MCF 10A (cell line): ENCODE data around the gene HYPK. TPM values are rescaled to one million over a fixed set of nuclear protein-coding genes. Genes with fewer than 3 reads are reported as not detected.
A peak's percentile ranks its signal among the peaks of the same experiment; 100 is the strongest.
"Not testable (repeated sequence)": the region's sequence is repeated elsewhere in the genome, so short reads cannot be mapped to it uniquely, and the experiment has no call there.

Source experiments
- BruUV-seq: library from RNA; stranded (reverse); fragments of 400-500 nt; replicated peaks from 2 replicates; lab custom pipeline; 2021; lab: Mats Ljungman, UMichigan
- CTCF ChIA-PET: fragments of 300-600 bp; sonication (Branson Sonifier 250); formaldehyde crosslinking; extraction: SDS; loops from one replicate; lab custom pipeline; 2021; ENCODE audit warnings: antibody characterized with exemption, inconsistent platforms; lab: Yijun Ruan, JAX
- POLR2A ChIA-PET: fragments of 300-600, 350-650 bp; sonication (Branson Sonifier 250); formaldehyde crosslinking; extraction: SDS; loops from one replicate; lab custom pipeline; 2020; ENCODE audit warnings: antibody characterized with exemption, inconsistent platforms; lab: Yijun Ruan, JAX
- DNase-seq: peaks from one replicate; pipeline ENCODE4 v3.0.0-alpha.2; 2018; ENCODE audit not compliant: unreplicated experiment
- H3K27ac Mint-ChIP-seq: one replicate; pipeline ENCODE4 v1.8.0; 2022; ENCODE audit warnings: mild to moderate bottlenecking, low read depth, mixed read lengths; ENCODE audit not compliant: unreplicated experiment
- H3K27me3 Mint-ChIP-seq: one replicate; pipeline ENCODE4 v1.8.0; 2022; ENCODE audit warnings: mixed read lengths; ENCODE audit not compliant: insufficient read depth, unreplicated experiment
- H3K36me3 Mint-ChIP-seq: one replicate; pipeline ENCODE4 v1.8.0; 2022; ENCODE audit warnings: mild to moderate bottlenecking, moderate library complexity, mixed read lengths; ENCODE audit not compliant: insufficient read depth, unreplicated experiment
- H3K4me1 Mint-ChIP-seq: one replicate; pipeline ENCODE4 v1.8.0; 2022; ENCODE audit warnings: mixed read lengths; ENCODE audit not compliant: insufficient read depth, unreplicated experiment
- H3K4me3 Mint-ChIP-seq: one replicate; pipeline ENCODE4 v1.8.0; 2022; ENCODE audit warnings: mild to moderate bottlenecking, moderate library complexity, mixed read lengths; ENCODE audit not compliant: unreplicated experiment
- H3K9me3 Mint-ChIP-seq: one replicate; pipeline ENCODE4 v1.8.0; 2022; ENCODE audit warnings: mixed read lengths; ENCODE audit not compliant: unreplicated experiment
- intact Hi-C: fragments of 100-400 bp; cut with micrococcal nuclease; formaldehyde crosslinking; loops from 2 replicates; pipeline ENCODE4 v1.14.1; 2022
- total RNA-seq: library from RNA; stranded (reverse); gene quantifications from 2 replicates; pipeline ENCODE4 v1.2.3, GENCODE V29; 2022
- TF ChIP-seq, protein P1 (sequence below): fragments of 200-600 bp; IDR thresholded peaks from one replicate; pipeline ENCODE4 v1.8.0; 2022; ENCODE audit warnings: antibody characterized with exemption, mild to moderate bottlenecking; ENCODE audit not compliant: unreplicated experiment

The HYPK gene
- total RNA-seq, 1 experiment from 2014 or later, result 31.1 TPM

DNA sequence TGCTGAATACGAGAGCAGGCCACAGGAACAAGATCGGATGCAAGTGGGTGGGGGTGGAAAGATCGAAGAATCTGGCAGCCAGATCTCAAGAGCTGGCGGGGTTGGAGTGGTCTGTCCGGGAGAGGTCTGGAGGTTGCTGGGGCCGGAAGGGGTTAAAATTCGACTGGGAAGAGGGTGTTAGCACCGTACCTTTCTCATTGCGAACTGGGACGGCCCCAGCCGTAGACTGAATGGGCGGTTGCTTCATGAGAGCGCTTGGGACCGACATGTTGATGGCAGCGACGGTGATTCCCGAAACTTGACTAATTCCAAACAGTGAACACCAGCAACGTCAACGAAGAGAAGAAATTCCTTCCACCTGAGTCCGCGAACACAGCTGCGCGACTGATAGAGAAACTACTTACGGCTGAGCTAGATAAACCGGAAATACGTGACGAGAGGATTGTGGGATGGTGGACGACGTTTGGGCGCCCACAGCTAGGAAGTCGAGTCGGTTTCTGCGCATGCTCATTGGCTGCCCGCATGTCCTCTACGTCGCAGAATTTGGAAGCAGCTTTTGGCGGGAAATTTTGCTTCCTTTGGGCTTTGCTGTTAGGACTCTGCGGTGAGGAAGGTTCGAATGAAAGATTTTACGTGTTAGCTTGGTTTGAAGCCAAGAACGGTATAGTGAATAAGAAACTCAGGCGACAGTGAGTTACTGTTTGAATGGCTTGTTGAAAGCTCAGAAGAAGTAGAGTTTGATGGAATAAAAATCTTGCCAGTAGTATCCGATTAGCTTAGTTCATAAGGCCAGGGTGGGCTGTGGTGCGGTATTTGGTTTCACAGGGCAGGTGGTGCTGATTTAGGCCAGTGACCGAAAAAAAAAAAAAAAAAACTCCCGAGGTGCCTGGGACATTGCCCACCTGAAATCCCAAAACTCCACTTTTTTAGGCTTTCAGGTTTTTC lies 24.2 kb downstream of the HYPK start, which contains the start of gene MFAP1:
MFAP1 (minus strand) TSS at position 389 of the 945 bp plus-strand sequence; CDS start at position 268, 121 bp downstream.
- Mint-ChIP-seq H3K9me3 (no peaks in the 10 kb centered on the region), H3K4me3 (peak within 1 kb of the TSS; percentile 100), H3K27ac (peak within 1 kb of the TSS; percentile 99), H3K36me3 (peaks cover 29% of the 10 kb centered on the region), H3K4me1 (peaks cover 20% of the 10 kb centered on the region), H3K27me3 (no peaks in the 10 kb centered on the region)
- intact Hi-C loops, result no loop called here
- TF ChIP-seq, protein P1, sequence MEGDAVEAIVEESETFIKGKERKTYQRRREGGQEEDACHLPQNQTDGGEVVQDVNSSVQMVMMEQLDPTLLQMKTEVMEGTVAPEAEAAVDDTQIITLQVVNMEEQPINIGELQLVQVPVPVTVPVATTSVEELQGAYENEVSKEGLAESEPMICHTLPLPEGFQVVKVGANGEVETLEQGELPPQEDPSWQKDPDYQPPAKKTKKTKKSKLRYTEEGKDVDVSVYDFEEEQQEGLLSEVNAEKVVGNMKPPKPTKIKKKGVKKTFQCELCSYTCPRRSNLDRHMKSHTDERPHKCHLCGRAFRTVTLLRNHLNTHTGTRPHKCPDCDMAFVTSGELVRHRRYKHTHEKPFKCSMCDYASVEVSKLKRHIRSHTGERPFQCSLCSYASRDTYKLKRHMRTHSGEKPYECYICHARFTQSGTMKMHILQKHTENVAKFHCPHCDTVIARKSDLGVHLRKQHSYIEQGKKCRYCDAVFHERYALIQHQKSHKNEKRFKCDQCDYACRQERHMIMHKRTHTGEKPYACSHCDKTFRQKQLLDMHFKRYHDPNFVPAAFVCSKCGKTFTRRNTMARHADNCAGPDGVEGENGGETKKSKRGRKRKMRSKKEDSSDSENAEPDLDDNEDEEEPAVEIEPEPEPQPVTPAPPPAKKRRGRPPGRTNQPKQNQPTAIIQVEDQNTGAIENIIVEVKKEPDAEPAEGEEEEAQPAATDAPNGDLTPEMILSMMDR, result no peak
- ChIA-PET CTCF (interaction anchor here (0.6 to 1.0 kb wide), 5 partner anchors 9 to 345 kb away, joined by 3 to 4 read pairs (median 3); no protein-coding TSS in a partner anchor), POLR2A (interaction anchor here (0.6 to 8.7 kb wide), 21 partner anchors 13 to 888 kb away, joined by 3 to 99 read pairs (median 3); partner anchors contain the start of genes CTDSPL2, ELL3, HYPK and SERF2)
- peak; percentile 95 for DNase-seq
- BruUV-seq, result TSS peak; percentile 82

DNA sequence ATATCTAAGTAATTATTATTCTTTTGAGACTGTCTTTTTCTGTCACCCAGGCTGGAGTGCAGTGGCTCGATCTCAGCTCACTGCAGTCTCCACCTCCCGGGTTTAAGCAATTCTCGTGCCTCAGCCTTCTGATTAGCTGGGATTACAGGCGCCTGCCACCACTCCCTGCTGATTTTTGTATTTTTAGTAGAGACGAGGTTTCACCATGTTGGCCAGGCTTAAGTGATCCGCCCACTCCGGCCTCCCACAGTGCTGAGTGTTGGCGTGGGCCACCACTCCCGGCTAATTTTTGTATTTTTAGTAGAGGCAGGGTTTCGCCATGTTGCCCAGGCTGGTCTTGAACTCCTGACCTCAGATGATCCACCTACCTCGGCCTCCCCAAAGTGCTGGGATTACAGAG lies 24.9 kb downstream of the HYPK start:
- not testable (repeated sequence) for DNase-seq
- CTCF ChIA-PET, result interaction anchor here (0.6 to 1.0 kb wide), 3 partner anchors 9 to 346 kb away, joined by 3 to 4 read pairs (median 3); no protein-coding TSS in a partner anchor

DNA sequence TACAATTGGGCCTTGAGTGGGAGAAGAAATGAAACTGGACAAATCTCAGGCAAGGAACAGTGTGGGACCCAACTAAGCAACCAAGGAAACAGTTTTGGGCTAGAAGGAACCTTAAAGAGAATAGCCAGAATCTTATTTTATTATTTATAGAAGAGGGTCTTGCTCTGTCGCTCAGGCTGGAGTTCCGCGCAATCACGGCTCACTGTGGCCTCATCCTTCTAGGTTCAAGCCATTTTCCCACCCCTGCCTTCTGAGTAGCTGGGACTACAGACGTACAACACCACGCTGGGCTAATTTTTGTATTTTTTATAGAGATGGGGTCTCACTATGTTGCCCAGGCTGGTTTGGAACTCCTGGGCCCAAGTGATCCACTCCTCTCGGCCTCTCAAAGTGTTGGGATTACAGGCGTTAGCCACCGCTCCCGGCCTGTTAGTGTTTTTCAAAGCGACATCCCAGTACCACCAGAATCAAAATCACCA lies 25.7 kb downstream of the HYPK start:
- H3K27ac Mint-ChIP-seq, result no peak overlapping the region
- TF ChIP-seq, protein P1, result no peak
- CTCF ChIA-PET, result no interaction called here
- no peaks in the 10 kb centered on the region for H3K27me3 Mint-ChIP-seq
- H3K9me3 Mint-ChIP-seq, result no peaks in the 10 kb centered on the region
- DNase-seq, result no peak
- H3K4me3 Mint-ChIP-seq, result peak overlapping the region; percentile 84
- H3K4me1 Mint-ChIP-seq, result peaks cover 16% of the 10 kb centered on the region
- intact Hi-C loops, result no loop called here
- H3K36me3 Mint-ChIP-seq, result peaks cover 28% of the 10 kb centered on the region
- no TSS peak for BruUV-seq
- POLR2A ChIA-PET, result interaction anchor here (1.1 to 8.7 kb wide), 4 partner anchors 10 to 49 kb away, joined by 3 to 99 read pairs (median 6); partner anchors contain the start of genes ELL3, HYPK and SERINC4

More for the DNA sequence above, 24.9 kb downstream of the HYPK start:
- POLR2A ChIA-PET, result interaction anchor here (0.8 to 8.7 kb wide), 8 partner anchors 12 to 496 kb away, joined by 3 to 99 read pairs (median 4); partner anchors contain the start of genes HYPK and SERINC4
- Mint-ChIP-seq H3K4me1 (peaks cover 17% of the 10 kb centered on the region), H3K36me3 (peaks cover 29% of the 10 kb centered on the region), H3K4me3 (peak overlapping the region; percentile 84)
- H3K9me3 Mint-ChIP-seq, BruUV-seq, H3K27me3 Mint-ChIP-seq, H3K27ac Mint-ChIP-seq, intact Hi-C loops: not testable (repeated sequence)

DNA sequence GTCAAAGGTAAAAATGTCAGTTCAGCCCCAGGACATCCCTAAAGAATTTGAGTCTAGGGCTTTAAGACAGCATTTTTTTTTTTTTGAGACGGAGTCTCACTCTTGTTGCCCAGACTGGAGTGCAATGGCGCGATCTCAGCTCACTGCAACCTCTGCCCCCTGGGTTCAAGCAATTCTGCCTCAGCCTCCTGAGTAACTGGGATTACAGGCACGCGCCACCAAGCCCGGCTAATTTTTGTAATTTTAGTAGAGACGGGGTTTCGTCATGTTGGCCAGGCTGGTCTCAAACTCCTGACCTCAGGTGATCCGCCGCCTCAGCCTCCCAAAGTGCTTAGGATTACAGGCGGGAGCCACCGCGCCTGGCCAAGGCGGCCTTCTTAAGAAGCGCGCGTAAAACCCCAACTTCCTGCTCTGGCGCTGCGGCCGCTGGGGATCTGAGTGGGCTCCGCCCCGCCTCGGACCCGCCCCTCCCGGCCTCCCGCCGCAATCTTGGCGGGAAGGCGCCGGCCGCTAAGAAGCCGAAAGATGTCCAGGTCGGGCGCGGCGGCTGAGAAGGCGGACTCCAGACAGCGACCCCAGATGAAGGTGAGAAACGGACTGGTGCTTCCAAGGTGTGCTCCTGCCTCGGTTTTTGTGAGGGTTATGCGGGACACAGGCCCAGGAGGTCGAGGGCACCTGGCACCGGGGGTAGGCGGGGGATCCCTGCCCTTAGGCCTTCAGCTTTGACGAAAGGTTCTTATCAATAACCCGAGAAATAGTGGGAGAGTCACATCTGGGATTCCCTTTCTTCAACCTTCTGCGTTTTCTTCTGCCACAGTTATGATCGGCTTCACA lies 26.3 kb downstream of the HYPK start, which contains the start of gene WDR76:
WDR76 (plus strand) TSS at position 495 of the 834 bp plus-strand sequence; CDS start at position 526, 31 bp downstream.
- Mint-ChIP-seq H3K9me3 (no peaks in the 10 kb centered on the region), H3K4me1 (peaks cover 10% of the 10 kb centered on the region), H3K27me3 (no peaks in the 10 kb centered on the region), H3K27ac (peak within 1 kb of the TSS; percentile 64), H3K36me3 (peaks cover 22% of the 10 kb centered on the region), H3K4me3 (peak within 1 kb of the TSS; percentile 84)
- ChIA-PET POLR2A (interaction anchor here (0.6 to 8.7 kb wide), 9 partner anchors 10 to 711 kb away, joined by 3 to 99 read pairs (median 3); partner anchors contain the start of genes ELL3, HYPK and SERINC4), CTCF (no interaction called here)
- BruUV-seq, result no TSS peak
- TF ChIP-seq, protein P1, result no peak
- intact Hi-C loops, result no loop called here
- DNase-seq, result peak; percentile 84
